Lower leg skin (tissue), 4 donors: ENCODE measurements around the gene CAMTA1. TPM values are rescaled to one million over a fixed set of nuclear protein-coding genes. Genes with fewer than 3 reads are reported as not detected.

Source experiments
- DNase-seq, 2 donors: peaks; one replicate each; pipeline ENCODE4 v3.0.0-alpha.2; 2019; ENCODE audit warnings: low spot score in 2 of 2
- H3K4me3 ChIP-seq: fragments of 200-600 bp; sonication (generic); 2 replicates; pipeline ENCODE4 v1.5.1; 2017; ENCODE audit warnings: mild to moderate bottlenecking, low read depth; ENCODE audit not compliant: poor library complexity, severe bottlenecking
- POLR2A ChIP-seq, 2 donors: fragments of 450-650 bp; IDR thresholded peaks; one replicate each; pipeline ENCODE4 v1.6.1; 2016 to 2017; ENCODE audit warnings: antibody characterized with exemption in 2 of 2, mild to moderate bottlenecking in 1 of 2, moderate library complexity in 1 of 2
- WGBS, 2 donors: methylation state at CpG; one replicate each; pipeline ENCODE4 v1.1.5; 2018; 5-methylcytosine and 5-hydroxymethylcytosine counted together
- intact Hi-C: fragments of 100-400 bp; cut with DNase I; formaldehyde crosslinking; loops from one replicate; pipeline ENCODE4 v1.15.0; 2023; ENCODE audit warnings: low total_unique reads
- total RNA-seq, 4 donors: library from RNA; depleted of rRNA; stranded (reverse); fragments of >200 nt; gene quantifications; one replicate each; pipeline ENCODE4 v1.1.0, GENCODE V29; 2016
- TF ChIP-seq, protein P1 (sequence below), 3 donors: fragments of 450-650 bp; IDR thresholded peaks; one replicate each; pipeline ENCODE4 v1.5.1; 2016; ENCODE audit warnings: antibody characterized with exemption in 3 of 3, mild to moderate bottlenecking in 3 of 3, moderate library complexity in 2 of 3

Gene CAMTA1
- total RNA-seq, 4 donors from 2014 or later, result 24.4 to 52.3 (median 32.9) TPM

DNA sequence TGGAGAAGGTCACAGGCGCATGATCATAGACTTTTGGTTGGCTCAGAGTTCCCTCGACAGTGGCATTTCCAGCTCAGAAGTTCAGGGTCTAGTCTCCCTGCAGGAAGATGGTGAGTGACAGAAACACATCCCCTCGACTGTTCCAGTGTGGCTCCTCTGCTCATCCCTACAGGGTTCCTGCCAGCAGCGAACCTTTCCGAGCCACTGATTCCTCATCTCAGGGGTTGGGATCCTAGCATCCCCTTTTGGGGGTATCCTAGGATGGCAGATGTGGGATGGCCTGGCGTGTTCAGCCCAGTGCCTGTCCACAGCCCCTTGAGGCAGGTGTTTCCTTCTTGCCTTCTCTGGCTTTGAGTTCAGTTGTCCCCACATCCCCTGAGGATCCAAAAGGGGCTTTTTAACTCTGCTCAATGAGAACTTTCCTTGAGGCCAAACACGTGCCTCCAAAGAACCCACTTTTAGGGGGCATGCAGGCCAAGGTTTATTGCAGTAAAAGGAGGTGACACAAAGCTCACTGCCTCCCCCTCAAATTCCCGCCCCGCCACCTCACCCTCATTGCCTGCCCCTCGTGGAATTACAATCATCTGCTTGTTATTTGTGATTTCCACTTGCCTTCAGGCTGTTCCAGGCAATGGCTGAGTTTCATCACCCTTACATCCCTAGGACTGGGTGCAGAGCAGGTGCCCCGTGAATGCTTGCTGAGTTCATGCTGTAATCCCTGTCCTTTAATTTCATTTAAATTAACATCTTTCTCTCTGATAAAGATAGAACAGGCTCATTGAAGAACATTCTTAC lies 440.7 kb downstream of the CAMTA1 start:
- 68 to 71% methylated on average over 11 of the region's 11 CpGs for WGBS, 2 donors
- intact Hi-C loops, result no loop called here
- H3K4me3 ChIP-seq, result no peak overlapping the region
- DNase-seq, result peak; percentile 8 to 60
- no peak for TF ChIP-seq POLR2A (IDR thresholded peaks at IDR 0.05)
- TF ChIP-seq, protein P1, sequence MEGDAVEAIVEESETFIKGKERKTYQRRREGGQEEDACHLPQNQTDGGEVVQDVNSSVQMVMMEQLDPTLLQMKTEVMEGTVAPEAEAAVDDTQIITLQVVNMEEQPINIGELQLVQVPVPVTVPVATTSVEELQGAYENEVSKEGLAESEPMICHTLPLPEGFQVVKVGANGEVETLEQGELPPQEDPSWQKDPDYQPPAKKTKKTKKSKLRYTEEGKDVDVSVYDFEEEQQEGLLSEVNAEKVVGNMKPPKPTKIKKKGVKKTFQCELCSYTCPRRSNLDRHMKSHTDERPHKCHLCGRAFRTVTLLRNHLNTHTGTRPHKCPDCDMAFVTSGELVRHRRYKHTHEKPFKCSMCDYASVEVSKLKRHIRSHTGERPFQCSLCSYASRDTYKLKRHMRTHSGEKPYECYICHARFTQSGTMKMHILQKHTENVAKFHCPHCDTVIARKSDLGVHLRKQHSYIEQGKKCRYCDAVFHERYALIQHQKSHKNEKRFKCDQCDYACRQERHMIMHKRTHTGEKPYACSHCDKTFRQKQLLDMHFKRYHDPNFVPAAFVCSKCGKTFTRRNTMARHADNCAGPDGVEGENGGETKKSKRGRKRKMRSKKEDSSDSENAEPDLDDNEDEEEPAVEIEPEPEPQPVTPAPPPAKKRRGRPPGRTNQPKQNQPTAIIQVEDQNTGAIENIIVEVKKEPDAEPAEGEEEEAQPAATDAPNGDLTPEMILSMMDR (IDR thresholded peaks at IDR 0.05), result no peak

DNA sequence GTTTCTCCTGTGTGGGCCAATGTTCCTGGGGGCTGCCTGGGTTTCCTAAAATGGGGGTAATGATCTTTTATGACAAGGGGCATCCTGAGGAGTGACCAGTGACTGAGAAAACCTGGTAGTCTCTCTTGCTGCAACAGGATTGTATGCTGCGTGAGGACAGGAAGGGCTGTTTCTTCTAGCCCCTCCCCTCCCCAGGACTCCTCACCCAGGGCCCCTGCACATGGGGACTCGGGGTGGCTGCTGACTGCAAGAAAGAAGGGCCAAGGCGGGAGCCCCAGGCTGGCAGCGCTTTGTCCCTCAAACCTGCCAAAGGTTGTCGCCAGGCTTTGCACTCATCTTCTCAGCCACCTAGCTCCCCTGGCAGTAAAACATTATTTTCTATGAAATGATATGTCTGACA lies 442.4 kb downstream of the CAMTA1 start:
- intact Hi-C loops, result no loop called here
- WGBS, 2 donors, result 89 to 90% methylated on average over 5 of the region's 5 CpGs
- peak; percentile 2 to 48 for DNase-seq
- no peak overlapping the region for H3K4me3 ChIP-seq
- TF ChIP-seq, protein P1 (IDR thresholded peaks at IDR 0.05), result no peak
- TF ChIP-seq POLR2A (IDR thresholded peaks at IDR 0.05), result no peak

- WGBS, 2 donors, result 82 to 88% methylated on average over 16 of the region's 17 CpGs
- intact Hi-C loops, result no loop called here
- DNase-seq, result peak; percentile 7 to 66
- no peak overlapping the region for H3K4me3 ChIP-seq
- no peak for TF ChIP-seq POLR2A (IDR thresholded peaks at IDR 0.05)
- TF ChIP-seq, protein P1 (IDR thresholded peaks at IDR 0.05), result no peak
Observed at GRCh38 chr1:7228252-7228961, 443.2 kb downstream of the CAMTA1 start.

GRCh38 chr1:7229186-7229585 lies 443.9 kb downstream of the CAMTA1 start:
- no peak for DNase-seq
- WGBS, 2 donors, result 62 to 67% methylated on average over 4 of the region's 4 CpGs
- intact Hi-C loops, result no loop called here
- no peak overlapping the region for H3K4me3 ChIP-seq
- TF ChIP-seq, protein P1 (IDR thresholded peaks at IDR 0.05), result no peak
- no peak for TF ChIP-seq POLR2A (IDR thresholded peaks at IDR 0.05)

- H3K4me3 ChIP-seq, result no peak overlapping the region
- DNase-seq, result peak; percentile 4 to 53
- intact Hi-C loops, result no loop called here
- 65 to 68% methylated on average over 20 of the region's 20 CpGs for WGBS, 2 donors
- no peak for TF ChIP-seq POLR2A (IDR thresholded peaks at IDR 0.05)
- TF ChIP-seq, protein P1 (IDR thresholded peaks at IDR 0.05), result no peak
Observed at GRCh38 chr1:7229696-7230631, 444.7 kb downstream of the CAMTA1 start.
